TTC549 (cell line): ENCODE results near the gene UCN.
"Not testable (repeated sequence)": the region's sequence is repeated elsewhere in the genome, so short reads cannot be mapped to it uniquely, and the experiment has no call there.

Experiments
- FAIRE-seq: peaks from 2 replicates; lab custom pipeline; 2012; peaks lifted over from hg19 to GRCh38; lab: Jason Lieb, UNC

UCN gene

GRCh38 chr2:27314709-27315108 lies 6.5 kb upstream of the UCN start:
- FAIRE-seq = no peak

GRCh38 chr2:27313882-27314645 lies 5.8 kb upstream of the UCN start:
- FAIRE-seq = no peak

- FAIRE-seq = no peak
Measured at GRCh38 chr2:27312152-27312551, 3.9 kb upstream of the UCN start.

DNA sequence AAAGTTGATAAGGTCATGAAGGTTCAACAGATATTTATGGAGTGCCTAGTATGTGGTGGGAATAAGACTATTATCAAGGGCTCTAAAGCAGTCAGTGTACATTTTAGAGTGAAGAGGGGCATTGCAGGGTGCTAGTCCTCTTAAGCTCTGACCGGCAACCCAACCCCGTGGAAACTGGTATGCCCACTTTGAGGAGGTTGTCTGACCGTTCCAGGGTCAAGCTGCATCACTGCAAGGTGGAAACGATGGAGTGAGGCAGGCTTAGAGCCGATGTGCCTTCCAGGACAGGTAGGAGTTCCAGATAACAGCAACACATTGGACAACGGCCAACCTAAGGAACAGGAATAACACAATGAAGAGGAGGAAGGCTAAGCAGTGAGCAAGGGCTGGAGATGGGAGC lies 1.4 kb upstream of the UCN start:
- no peak for FAIRE-seq

GRCh38 chr2:27307545-27308358 lies 493 bp downstream of the UCN start:
- no peak for FAIRE-seq

GRCh38 chr2:27307287-27307544 lies 1.0 kb downstream of the UCN start:
- no peak for FAIRE-seq

GRCh38 chr2:27306573-27307286 lies 1.5 kb downstream of the UCN start:
- no peak for FAIRE-seq

DNA sequence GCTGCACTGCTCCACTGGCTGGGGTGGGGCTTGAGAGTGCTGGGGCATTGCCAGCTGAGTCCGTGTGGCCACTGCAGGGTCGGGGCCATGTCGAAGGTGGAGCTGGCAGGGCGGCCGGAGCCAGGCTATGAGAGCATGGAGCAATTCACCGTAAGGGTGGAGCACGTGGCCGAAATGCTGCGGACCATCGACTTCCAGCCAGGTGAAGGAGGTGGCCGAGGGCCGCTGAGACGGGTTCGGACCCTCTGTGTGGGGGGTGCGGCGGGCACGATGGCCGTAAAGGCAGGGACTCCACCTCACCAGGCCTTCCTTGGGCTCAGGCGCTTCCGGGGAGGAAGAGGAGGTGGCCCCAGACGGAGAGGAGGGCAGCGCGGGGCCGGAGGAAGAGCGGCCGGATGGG lies 2.1 kb downstream of the UCN start:
- no peak for FAIRE-seq

GRCh38 chr2:27305516-27305915 lies 2.7 kb downstream of the UCN start:
- no peak for FAIRE-seq

GRCh38 chr2:27304488-27305240 lies 3.6 kb downstream of the UCN start:
- no peak for FAIRE-seq

DNA sequence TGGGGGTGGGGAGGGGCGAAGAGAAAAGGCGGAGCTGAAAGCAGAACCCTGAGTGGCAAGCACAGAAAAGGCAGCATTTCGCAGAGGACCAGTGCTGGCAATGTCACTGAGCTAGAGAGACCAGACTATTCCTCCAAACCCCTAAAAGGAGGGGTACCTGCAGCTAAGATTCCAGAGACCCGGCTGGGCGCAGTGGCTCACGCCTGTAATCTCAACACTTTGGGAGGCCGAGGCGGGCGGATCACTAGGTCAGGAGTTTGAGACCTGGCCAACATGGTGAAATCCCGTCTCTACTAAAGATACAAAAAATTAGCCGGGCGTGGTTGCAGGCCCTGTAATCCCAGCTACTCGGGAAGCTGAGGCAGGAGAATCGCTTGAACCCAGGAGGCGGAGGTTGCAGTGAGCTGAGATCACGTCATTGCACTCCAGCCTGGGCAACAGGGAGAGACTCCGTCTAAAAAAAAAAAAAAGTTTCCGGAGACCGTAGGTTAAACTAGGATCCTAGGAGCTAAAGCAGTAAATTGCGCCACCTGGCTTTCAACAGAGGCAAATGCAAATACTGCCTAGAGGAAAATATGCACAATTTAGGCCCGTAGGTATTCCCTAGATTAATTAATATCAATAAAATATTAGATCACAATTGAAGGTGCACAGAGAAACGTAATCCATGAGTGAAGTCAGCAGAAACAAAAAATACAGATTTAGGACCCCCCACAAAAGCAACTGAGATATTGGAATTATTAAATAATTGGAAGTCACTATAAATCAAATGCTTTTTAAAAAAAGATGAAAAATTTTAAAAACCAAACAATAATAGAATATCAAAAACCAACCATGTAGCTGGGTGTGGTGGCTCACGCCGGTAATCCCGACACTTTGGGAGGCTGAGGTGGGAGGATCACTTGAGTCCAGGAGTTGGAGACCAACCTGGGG lies 4.9 kb downstream of the UCN start:
- FAIRE-seq = peak; percentile 90

DNA sequence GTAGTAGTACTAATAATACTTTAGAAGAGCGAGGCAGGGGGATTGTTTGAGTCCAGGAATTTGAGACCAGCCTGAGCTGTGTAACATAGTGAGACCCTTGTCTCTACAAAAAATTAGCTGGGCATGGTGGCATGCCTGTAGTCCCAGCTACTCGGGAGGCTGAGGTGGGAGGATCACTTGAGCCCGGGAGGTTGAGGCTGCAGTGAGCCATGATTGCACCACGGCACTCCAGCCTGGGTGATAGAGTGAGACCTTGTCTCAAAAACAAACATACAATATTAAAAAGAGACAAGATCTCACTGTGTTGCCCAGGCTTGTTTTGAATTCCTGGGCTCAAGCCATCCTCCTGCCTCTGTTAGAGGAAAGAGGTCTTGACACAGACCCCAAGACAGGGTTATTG lies 7.6 kb downstream of the UCN start:
- not testable (repeated sequence) for FAIRE-seq

DNA sequence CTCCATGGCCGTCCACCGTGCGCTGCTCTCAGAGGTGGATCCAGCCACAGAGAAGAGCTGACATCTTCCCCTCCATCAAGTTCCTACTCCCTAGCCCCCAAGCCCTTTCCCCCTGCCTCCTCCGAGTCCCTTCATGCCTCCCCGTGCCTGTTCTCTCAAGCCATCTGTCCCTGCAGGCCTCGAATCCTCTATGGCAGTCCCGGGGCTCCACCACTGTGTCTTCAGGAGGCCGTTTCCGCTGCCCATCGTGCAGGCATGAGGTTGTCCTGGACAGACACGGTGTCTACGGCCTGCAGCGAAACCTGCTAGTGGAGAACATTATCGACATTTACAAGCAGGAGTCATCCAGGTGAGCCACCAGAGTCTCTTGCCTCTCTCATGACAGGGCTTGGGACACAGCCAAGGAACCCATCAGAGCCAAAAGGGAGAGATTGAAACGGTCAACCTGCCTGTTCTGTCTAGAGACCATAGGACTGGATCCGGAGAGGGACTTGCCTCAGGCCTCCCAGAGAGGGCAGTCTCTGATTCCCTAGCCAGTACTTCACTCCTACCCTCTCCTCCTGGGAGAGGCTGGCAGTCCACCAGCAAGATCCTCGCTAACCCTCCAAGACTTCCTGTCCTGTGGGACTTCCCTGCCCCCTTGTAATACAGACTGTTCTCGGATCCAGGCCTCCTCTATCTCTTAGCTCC lies 9.7 kb downstream of the UCN start:
- FAIRE-seq = no peak

GRCh38 chr2:27297195-27297594 lies 11.1 kb downstream of the UCN start:
- no peak for FAIRE-seq

GRCh38 chr2:27296481-27296880 lies 11.8 kb downstream of the UCN start:
- FAIRE-seq = no peak

DNA sequence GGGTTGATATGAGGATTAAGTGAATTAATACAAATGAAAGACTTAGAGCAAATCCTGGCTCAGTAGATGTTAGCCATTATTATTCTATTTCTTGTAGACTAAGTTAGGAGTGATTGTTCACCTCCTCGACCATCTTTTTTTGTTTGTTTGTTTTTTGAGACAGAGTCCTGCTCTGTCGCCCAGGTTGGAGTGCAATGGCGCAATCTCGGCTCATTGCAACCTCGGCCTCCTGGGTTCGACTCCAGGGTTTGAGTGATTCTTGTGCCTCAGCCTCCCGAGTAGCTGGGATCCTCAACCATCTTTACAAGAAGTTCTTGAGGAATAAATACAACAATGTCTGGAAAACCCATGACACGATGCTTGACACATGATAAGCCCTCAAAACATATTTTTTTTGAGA lies 13.3 kb downstream of the UCN start:
- no peak for FAIRE-seq

DNA sequence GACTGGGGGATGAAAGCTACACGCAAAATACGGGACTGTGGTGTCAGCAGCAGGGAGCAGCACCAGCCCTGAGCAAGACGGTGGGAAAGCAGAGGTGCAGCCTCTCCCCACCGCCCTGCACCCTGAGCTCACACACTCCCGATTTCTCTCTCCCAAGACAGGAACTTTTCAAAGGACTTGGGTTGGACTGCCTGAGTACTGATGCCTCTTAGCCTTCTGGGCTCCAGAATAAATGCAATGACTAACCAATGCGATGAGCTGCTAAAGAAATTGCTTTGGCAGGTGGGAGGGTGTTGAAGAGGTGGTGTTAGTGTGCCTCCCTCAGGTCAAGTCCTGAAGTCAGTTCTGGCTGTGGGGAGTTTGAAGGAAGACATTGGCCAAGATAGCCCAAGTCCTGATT lies 16.4 kb downstream of the UCN start:
- no peak for FAIRE-seq

GRCh38 chr2:27290549-27290948 lies 17.7 kb downstream of the UCN start:
- FAIRE-seq = no peak

DNA sequence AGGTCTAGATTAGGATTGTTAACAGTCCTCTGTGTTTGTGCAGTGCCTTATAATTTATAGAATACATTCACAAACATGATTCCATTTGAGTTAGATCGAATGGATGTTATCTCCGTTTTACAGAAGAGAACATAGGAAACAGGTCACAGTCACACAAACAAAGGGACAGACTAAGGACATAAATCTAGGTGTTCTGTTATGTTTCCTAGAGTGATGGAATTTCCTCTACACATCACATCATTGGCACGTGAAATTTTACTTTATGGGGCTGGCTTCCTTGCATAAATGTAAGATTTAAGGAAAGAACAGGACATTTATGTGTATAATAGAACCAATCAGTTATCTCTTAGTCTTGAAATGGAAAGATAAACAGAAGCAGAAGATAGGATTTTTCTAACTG lies 19.6 kb downstream of the UCN start:
- FAIRE-seq = no peak

DNA sequence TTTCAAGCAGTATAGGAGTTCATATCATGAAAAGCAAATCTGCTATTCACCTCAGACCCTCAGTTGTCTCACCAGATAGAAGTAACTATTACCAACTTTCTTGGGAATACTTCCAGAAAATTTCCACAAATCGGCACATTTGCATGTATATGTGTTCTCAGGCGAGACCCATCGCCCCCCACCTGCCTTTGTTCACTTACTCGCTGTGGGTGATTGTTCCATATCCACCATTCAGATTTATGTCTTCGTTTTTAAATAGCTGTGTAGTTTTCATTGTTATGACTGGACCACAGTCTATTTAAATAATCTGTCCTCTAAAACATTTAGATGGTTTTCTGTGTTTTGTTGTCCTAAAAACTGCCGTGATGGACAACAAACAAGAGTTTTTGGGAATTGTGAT lies 22.8 kb downstream of the UCN start:
- no peak for FAIRE-seq

- no peak for FAIRE-seq
Measured at GRCh38 chr2:27284996-27285395, 23.2 kb downstream of the UCN start.
